HFFc6 (cell line): ENCODE measurements around the gene DHX9. TPM values are rescaled to one million over a fixed set of nuclear protein-coding genes. Genes with fewer than 3 reads are reported as not detected.

Experiments used
- DNase-seq: peaks from one replicate; pipeline ENCODE4 v3.0.0-alpha.2; 2018
- H3K27ac Mint-ChIP-seq: 2 replicates; pipeline ENCODE4 v1.8.0; 2020; ENCODE audit warnings: mild to moderate bottlenecking, mixed read lengths
- H3K27me3 Mint-ChIP-seq: 2 replicates; pipeline ENCODE4 v1.8.0; 2021; ENCODE audit warnings: mild to moderate bottlenecking, moderate library complexity, mixed read lengths; ENCODE audit not compliant: insufficient read depth
- H3K36me3 Mint-ChIP-seq: 2 replicates; pipeline ENCODE4 v1.8.0; 2021; ENCODE audit warnings: low read depth, mixed read lengths
- H3K4me1 Mint-ChIP-seq: 2 replicates; pipeline ENCODE4 v1.8.0; 2020; ENCODE audit warnings: low read depth, mixed read lengths
- H3K4me3 Mint-ChIP-seq: 2 replicates; pipeline ENCODE4 v1.8.0; 2020; ENCODE audit warnings: mild to moderate bottlenecking, moderate library complexity, mixed read lengths
- H3K9me3 Mint-ChIP-seq: 2 replicates; pipeline ENCODE4 v1.8.0; 2020; ENCODE audit warnings: mild to moderate bottlenecking, mixed read lengths
- CTCF ChIP-seq: fragments of 200-600 bp; sonication (generic); IDR thresholded peaks from 2 replicates; pipeline ENCODE4 v1.5.0; 2021; ENCODE audit warnings: antibody characterized with exemption, mild to moderate bottlenecking
- total RNA-seq, 6 experiments: library from RNA; stranded (reverse); fragmentation: NEBNext Ultra II Directional; extraction: Animal tissue kit (Norgen Biotek cat#: 25700); gene quantifications; 2 replicates in 1 of 6; 3 replicates in 5 of 6; pipeline ENCODE4 v1.2.3, GENCODE V29; 2021

DHX9 gene
- total RNA-seq, 6 experiments from 2014 or later: 141 to 176 (median 170) TPM

GRCh38 chr1:182877331-182877730, 38.2 kb downstream of the DHX9 start:
- Mint-ChIP-seq H3K4me3 (no peak overlapping the region), H3K4me1 (no peaks in the 10 kb centered on the region), H3K36me3 (peaks cover 82% of the 10 kb centered on the region), H3K27ac (no peak overlapping the region), H3K9me3 (no peaks in the 10 kb centered on the region), H3K27me3 (no peaks in the 10 kb centered on the region)
- DNase-seq: no peak
- no peak for TF ChIP-seq CTCF

GRCh38 chr1:182877842-182878241, 38.7 kb downstream of the DHX9 start:
- no peaks in the 10 kb centered on the region; the same call in 1 of the 2 replicates for H3K27me3 Mint-ChIP-seq
- no peak overlapping the region for H3K27ac Mint-ChIP-seq
- no peaks in the 10 kb centered on the region for H3K9me3 Mint-ChIP-seq
- no peak overlapping the region for H3K4me3 Mint-ChIP-seq
- peaks cover 83% of the 10 kb centered on the region for H3K36me3 Mint-ChIP-seq
- no peak for TF ChIP-seq CTCF
- DNase-seq: no peak
- no peaks in the 10 kb centered on the region for H3K4me1 Mint-ChIP-seq

- H3K27ac Mint-ChIP-seq: no peak overlapping the region
- no peak for DNase-seq
- TF ChIP-seq CTCF: no peak
- no peaks in the 10 kb centered on the region for H3K9me3 Mint-ChIP-seq
- H3K27me3 Mint-ChIP-seq: peaks cover 3% of the 10 kb centered on the region; the same call in 1 of the 2 replicates
- H3K4me3 Mint-ChIP-seq: no peak overlapping the region
- peaks cover 75% of the 10 kb centered on the region for H3K36me3 Mint-ChIP-seq
- peaks cover 7% of the 10 kb centered on the region for H3K4me1 Mint-ChIP-seq
Measured at GRCh38 chr1:182884872-182885271, 45.7 kb downstream of the DHX9 start.

GRCh38 chr1:182885591-182885990, 46.4 kb downstream of the DHX9 start:
- DNase-seq: no peak
- peaks cover 68% of the 10 kb centered on the region for H3K36me3 Mint-ChIP-seq
- TF ChIP-seq CTCF: no peak
- H3K4me3 Mint-ChIP-seq: no peak overlapping the region
- H3K9me3 Mint-ChIP-seq: no peaks in the 10 kb centered on the region
- H3K27me3 Mint-ChIP-seq: peaks cover 3% of the 10 kb centered on the region; the same call in 1 of the 2 replicates
- no peak overlapping the region for H3K27ac Mint-ChIP-seq
- H3K4me1 Mint-ChIP-seq: peaks cover 7% of the 10 kb centered on the region

- peaks cover 57% of the 10 kb centered on the region for H3K36me3 Mint-ChIP-seq
Measured at GRCh38 chr1:182886985-182887384, 47.8 kb downstream of the DHX9 start.

More at GRCh38 chr1:182886985-182887384, 47.8 kb downstream of the DHX9 start:
- Mint-ChIP-seq H3K9me3 (no peaks in the 10 kb centered on the region), H3K4me3 (no peak overlapping the region), H3K27ac (no peak overlapping the region; the same call in 1 of the 2 replicates), H3K27me3 (peaks cover 3% of the 10 kb centered on the region; the same call in 1 of the 2 replicates), H3K4me1 (peaks cover 7% of the 10 kb centered on the region)
- no peak for DNase-seq
- no peak for TF ChIP-seq CTCF
